ENCODE results near the gene LIMS1.
"Not testable (repeated sequence)": the region's sequence is repeated elsewhere in the genome, so short reads cannot be mapped to it uniquely, and the experiment has no call there.

LIMS1 gene

DNA sequence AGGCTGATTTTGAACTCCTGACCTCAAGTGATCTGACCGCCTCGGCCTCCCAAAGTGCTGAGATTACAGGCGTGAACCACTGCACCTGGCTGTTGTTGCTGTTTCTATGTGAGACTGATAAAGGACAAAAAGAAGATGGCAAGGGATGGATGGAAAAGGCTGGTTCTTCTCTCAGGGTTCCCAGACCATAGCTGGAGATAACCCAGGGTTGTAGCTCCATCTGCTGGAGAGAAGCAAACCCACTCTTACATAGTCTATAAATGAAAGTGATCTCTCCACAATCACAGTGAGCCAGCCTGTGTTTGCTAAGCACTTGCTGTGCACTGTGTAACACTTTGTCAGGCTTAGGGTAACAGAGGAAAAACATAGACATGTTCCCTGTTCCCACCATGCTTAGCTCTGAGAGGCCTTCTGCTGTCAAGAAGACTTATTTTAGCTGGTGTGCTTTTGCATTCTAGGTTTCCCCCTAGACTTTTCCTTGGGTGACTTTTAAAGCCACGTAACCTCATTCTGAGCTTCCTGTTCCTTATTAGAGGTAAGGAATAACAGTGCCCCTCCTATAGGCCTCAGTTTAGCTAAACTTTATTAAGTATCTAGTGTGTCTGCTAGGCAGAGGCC, 49.7 kb downstream of the LIMS1 start:
- FAIRE-seq (peak; percentile 83), DNase-seq (ENCODE audit: extremely low spot score, insufficient read length, low read depth) (no peak)

DNA sequence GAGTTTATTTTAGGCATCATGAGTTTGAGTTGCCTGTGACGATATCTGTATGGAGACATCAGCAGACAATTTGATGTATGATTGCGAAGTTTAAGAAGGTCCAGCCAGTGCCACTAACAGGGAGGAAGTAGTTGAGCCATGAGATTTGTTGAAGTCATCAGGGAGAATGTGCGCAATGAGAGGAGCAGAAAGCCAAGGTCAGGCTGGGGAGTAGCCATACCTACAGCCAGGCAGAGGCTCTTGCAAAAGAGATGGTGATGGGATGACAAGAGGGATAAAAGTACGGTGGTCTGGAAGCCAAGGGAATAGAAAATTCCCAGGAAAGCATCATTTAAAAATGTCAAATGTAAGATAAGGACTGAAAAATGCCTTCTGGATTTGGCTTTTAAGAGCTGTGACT, 51.2 kb downstream of the LIMS1 start:
- FAIRE-seq: no peak
- no peak for DNase-seq (ENCODE audit: extremely low spot score, insufficient read length, low read depth)

DNA sequence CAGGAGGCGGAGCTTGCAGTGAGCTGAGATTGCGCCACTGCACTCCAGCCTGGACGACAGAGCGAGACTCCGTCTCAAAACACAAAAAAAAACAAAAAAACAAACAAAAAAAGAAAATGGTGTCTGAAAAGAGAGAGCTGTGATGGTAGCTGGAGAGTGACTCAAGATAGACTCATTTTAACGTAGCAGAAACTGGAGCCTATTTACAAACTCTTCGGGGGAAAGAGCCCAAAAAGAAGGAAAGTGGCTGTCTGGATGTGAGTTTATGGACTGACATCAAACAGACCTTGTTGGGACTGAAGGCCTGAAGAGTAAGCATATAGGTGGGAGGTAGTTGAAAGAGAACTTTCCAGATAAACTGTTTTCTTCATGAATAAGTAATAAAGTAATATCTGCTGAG, 51.8 kb downstream of the LIMS1 start:
- DNase-seq (ENCODE audit: extremely low spot score, insufficient read length, low read depth): no peak
- FAIRE-seq: no peak

DNA sequence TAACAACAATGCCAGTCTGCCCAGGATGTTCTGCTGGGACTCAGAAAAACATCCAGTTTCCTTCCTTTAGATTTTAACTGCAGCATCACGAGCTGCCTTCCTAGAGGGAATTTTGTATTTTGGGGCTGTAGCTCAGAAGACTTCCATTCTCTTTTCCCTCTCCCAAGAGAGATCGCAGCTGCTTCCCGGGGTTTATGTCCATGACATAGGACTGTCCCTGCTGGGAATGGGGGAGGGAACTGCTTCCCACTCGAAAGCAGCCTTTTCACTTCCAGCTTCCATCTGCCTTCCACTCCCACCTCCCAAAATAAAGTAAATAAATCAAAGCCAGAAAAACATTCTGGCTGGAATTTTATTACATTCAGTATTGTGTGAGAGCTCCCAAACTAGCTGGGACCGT, 52.4 kb downstream of the LIMS1 start:
- FAIRE-seq: no peak

DNA sequence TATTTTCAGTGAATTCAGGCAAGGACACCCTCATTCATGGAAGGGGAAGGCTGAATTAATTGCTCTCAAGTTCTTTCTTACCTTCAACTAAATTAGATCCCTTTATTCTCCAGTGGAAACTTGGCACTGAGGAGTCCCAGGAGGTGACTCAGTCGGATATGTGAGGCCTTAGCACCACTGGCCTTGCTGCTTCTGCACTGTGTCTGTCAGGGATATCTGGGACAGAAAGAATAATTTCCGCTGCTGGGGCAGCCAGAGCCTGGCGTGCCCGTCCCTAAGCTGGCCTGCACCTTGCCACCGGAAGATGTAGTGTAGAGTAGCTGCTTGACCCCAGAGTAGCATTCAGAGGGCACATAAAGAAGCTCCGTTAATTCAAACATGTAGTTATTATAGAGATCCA, 53.4 kb downstream of the LIMS1 start:
- DNase-seq (ENCODE audit: extremely low spot score, insufficient read length, low read depth) (no peak), FAIRE-seq (no peak)

More for the DNA sequence above, 52.4 kb downstream of the LIMS1 start:
- DNase-seq (ENCODE audit: extremely low spot score, insufficient read length, low read depth): no peak

DNA sequence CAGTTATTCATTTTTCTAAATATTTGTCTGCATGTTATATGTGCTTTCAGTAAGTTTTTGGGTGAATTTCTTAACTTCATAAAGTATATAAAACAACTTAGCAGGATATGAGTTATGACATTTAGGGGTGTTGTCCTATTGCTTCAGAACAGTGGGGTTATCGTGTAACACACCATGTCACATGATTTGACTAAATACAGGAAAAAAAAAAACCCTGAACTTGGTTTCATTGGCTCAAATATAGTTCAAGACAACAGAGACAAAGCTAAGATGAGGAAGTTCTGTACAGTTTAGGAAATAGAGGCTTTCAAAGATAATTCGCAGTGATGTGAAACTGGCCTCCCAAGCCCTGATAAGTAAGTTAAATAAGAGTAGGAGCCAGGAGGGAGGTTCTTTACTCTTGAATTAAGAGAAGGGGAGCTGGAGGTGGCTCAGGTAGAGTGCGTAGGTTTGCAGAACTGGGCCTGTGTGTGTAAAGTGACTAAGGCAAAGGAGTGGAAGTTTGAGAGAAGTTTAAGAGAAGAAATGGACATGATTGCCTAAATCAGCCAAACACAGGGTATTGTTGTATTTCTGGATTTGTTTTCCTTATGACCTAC, 53.9 kb downstream of the LIMS1 start:
- DNase-seq (ENCODE audit: extremely low spot score, insufficient read length, low read depth) (no peak), FAIRE-seq (peak; percentile 73)

DNA sequence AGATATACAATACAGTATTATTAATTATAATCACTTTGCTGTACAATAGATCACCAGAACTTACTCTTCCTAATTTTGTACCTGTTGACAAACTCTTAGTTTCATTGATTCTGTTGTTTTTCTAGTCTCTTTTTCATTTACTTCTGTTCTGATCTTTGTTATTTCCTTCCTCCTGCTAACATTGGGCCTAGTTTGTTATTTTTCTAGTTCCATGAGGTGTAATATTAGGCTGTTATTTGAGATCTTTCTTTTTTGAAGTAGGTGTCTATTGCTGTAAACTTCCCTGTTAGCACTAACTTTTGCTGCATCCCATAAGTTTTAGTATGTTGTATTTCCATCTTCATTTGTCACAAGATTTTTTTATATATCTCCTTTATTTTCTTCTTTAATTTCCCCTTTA, 55.1 kb downstream of the LIMS1 start:
- no peak for DNase-seq (ENCODE audit: extremely low spot score, insufficient read length, low read depth)
- no peak for FAIRE-seq

DNA sequence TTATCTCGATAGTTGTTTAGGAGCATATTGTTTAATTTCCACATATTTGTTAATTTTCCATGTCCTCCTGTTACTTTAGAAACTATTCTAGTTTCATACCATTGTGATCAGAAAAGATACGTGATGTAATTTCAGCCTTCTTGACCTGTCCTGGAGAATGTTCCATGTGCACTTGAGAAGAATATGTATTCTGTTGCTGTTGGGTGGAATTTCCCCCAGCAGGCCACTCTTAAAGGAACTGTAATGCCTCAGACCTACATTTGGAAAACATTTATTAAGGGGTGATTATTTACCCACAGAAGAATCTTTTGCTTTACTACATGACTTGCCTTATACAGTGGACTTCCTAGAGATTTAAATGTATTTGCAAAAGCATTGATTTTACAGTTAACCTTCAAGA, 55.5 kb downstream of the LIMS1 start:
- FAIRE-seq: no peak

DNA sequence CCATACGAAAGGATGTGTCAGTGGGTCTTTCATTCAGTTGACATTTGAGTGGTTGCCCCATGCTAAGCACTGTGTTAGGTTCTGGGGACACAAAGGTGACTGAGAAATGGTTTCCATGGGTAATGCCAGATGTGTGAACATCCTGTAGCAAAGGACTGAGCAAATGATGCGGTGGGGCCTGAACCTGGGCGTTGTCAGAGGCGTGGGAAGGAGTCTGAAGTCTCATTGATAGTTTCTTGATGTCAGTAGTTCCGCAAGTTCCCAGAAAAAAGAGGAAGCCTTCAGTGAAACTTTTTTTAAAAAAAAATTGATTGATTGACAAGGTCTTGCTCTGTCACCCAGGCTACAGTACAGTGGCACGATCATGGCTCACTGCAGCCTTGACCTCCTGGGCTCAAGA, 56.9 kb downstream of the LIMS1 start:
- FAIRE-seq: peak; percentile 77
- DNase-seq (ENCODE audit: extremely low spot score, insufficient read length, low read depth): no peak

More for the DNA sequence above, 55.5 kb downstream of the LIMS1 start:
- DNase-seq (ENCODE audit: extremely low spot score, insufficient read length, low read depth): no peak

DNA sequence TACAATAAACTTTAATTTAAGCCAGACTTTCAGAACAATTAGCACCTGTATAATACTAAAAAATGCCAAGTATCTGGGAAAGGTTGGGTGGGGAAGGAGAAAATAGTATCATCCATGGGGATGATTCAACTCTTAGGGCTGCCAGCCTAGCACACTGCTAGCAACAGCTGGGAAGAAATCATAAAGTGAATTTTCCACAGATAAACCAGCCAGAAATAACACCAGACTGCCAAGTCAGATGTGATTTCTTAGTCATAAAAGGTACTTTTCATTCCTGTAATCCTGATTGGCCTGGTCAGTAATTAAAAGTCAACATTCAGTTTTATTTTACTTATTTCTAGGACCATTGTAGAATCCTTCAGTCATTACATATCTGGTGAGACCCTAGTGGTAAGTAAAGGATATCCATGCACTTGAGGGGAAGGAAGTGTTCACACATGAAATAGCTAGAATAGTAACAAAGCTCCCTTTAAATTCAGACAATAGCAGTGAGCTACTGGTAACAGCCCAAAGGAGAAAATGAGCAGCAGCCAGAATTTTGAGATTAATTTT, 59.4 kb downstream of the LIMS1 start:
- FAIRE-seq: no peak
- DNase-seq (ENCODE audit: extremely low spot score, insufficient read length, low read depth): no peak

DNA sequence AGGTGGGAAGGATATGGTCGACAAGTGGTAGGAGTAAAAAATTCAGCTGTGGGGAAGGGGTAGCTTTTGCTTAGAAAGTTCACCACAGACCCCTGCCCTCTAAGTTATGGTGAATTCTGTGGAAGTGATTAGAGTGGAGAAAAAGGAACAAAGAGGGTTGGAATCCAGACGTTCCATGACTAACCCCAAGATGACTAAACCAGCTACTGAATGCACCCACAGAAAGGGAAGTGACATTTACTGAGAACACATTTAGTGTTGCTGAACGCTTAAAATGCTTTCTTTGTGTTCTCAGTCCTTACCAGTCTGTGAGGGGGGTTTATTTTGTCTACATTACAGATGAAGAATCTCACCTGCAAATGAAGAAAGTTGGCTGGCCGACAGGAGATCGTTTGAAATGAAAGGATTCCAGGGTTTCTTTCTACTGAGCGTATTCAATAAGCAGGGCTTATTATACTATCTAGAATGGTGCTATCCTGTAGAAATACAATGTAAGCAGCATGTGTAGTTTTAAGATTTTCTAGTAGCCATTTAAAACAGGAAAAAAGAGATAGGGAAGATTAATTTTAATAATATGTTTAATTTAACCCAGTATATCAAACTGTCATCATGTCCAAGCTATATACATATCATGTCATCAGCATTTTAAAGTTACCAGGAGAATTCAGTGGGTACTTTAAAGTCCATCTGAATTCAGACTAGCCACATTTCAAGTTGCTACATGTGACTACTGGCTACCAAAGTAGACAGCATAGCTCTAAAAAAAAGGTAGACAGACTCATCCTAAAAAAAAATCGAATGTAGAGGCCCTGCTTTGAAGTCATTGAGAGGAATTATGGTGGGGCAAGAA, 60.1 kb downstream of the LIMS1 start:
- FAIRE-seq: peak; percentile 74

DNA sequence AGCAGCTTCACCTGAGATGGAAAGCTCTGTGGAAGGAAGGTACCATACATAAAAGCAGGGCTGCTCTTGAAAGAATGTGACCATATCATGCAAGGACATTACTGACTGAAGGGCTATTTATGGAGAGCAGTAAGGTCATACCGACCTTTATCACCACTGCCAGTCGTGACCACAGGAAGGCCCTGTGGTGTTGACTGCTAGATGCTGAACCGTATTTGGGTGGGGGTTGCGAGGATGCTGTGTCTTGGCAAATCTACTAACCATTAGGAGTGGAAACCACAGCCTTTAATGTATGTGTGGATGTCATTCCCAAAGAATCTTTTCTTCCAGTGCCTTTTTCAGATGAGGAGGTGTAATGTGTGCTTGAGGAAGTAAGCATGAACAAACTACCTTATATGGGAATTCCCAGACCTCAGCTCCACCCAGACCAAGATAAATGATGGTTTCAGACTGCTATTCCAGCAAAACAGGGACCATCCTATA, 60.8 kb downstream of the LIMS1 start:
- no peak for DNase-seq (ENCODE audit: extremely low spot score, insufficient read length, low read depth)
- FAIRE-seq: peak; percentile 54

More for the DNA sequence above, 60.1 kb downstream of the LIMS1 start:
- no peak for DNase-seq (ENCODE audit: extremely low spot score, insufficient read length, low read depth)

DNA sequence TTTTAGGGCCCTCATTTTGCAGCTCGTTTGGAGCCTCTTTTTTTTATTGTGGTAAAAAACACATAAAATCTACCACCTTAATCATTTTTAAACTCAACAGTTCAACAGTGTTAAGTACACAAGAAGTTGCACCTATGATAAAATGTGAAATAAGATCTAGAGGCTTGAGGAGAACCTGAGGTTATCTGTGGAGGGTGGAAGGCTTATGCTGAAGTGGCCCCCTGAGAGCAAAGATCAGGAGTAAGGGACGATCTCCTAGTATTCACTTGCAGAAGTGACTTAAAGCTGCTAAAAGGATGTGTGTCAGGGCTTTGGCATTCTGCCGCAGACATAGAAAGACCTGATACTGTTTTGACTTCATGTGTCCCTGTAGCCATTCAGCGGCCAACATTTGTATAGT, 61.5 kb downstream of the LIMS1 start:
- not testable (repeated sequence) for DNase-seq (ENCODE audit: extremely low spot score, insufficient read length, low read depth); FAIRE-seq

DNA sequence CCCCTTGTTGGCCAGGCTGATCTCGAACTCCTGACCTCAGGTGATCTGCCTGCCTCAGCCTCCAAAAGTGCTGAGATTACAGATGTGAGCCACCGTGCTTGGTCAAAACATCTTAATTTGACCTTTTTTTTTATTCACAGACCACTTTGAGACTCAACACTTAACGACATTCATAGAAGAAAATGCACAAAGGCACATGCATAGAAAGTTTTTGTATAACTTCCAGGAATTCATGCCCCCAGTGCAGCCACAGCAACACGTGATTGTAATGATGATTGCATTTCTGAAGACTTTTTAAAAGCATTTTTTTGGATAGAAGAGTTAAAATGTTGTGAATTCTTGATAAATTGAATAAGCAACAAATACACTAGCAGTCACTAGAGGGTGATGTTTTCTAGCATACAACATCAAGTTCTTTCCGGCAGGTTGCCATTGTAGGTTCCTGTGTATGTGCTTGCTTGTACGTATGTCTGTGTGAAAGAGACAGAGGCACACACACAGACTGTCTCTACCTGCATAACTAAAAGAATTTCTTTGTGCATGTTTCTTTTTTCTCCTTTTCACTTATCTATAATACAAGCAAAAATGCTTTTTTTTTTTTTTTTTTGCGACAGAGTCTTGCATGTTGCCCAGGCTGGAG, 63.0 kb downstream of the LIMS1 start:
- FAIRE-seq; DNase-seq (ENCODE audit: extremely low spot score, insufficient read length, low read depth): not testable (repeated sequence)

DNA sequence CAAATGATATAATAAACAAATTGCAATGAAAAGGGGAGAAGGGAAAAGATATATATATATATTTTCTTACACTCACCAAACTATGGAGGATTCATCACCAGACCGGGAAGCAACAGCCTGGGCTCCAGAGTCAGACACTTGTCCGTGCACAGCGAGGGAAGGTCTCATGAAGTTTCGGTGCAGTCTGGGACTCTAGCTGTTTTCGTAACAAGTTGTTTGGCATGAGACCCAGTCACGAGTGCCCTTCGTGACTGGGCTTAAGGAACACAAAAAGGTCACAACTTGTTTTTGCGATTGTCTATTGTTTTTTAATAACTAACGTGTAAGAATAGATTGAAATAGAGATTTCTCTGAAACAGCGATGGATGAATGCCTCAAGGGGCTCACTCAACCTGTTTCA, 66.9 kb downstream of the LIMS1 start:
- DNase-seq (ENCODE audit: extremely low spot score, insufficient read length, low read depth); FAIRE-seq: not testable (repeated sequence)

DNA sequence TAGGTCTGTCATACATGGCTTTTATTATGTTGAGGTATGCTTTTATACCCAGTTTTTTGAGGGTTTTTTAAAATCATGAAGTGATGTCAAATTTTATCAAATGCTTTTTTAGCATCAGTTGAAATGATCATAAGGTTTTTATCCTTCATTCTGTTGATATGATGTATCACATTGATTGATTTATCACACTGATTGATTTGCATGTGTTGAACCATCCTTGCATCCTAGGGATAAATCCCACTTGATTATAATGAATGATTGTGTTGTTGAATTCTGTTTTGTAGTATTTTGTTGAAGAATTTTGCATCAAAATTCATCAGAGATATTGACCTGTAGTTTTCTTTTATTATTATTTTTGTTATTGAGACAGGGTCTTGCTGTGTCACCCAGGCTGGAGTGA, 68.2 kb downstream of the LIMS1 start:
- no peak for DNase-seq (ENCODE audit: extremely low spot score, insufficient read length, low read depth)
- no peak for FAIRE-seq

DNA sequence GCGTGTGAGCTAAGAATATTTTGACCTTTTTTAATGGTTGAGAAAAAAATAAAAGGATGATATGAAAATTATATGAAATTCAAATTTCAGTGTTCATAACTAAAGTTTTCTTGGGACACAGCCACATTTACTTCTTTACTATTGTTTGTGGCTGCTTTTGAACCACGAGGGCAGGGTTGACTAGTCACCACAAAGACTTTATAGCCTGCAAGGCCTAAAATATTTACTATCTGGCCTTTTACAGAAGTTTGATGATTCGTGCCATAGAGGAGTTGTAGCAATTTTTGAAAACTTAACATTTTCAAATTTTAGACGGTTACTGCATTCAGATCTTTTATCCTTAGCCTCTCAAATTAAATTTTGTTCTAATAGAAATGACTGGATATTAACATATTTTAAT, 69.9 kb downstream of the LIMS1 start:
- DNase-seq (ENCODE audit: extremely low spot score, insufficient read length, low read depth): no peak
- no peak for FAIRE-seq

DNA sequence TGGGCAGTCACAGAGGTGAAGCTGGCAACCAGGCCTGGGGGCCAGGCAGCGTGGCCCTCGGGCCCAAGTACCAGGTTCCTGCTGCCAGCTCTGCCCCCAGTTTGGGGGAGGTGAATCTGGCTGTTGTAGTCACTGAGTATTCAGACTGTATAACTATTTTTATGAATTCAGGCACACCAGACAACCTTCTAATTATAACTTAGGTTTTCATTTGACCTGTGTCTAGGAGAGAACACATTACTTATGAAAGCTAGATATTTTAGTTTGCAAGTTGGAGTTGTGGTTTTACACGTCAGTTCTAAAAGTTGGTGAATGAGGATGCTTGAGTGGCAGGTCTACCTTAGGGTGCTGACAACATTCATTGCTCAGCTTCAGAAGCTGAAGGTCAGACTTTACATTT, 71.7 kb downstream of the LIMS1 start:
- DNase-seq (ENCODE audit: extremely low spot score, insufficient read length, low read depth) (no peak), FAIRE-seq (peak; percentile 72)

DNA sequence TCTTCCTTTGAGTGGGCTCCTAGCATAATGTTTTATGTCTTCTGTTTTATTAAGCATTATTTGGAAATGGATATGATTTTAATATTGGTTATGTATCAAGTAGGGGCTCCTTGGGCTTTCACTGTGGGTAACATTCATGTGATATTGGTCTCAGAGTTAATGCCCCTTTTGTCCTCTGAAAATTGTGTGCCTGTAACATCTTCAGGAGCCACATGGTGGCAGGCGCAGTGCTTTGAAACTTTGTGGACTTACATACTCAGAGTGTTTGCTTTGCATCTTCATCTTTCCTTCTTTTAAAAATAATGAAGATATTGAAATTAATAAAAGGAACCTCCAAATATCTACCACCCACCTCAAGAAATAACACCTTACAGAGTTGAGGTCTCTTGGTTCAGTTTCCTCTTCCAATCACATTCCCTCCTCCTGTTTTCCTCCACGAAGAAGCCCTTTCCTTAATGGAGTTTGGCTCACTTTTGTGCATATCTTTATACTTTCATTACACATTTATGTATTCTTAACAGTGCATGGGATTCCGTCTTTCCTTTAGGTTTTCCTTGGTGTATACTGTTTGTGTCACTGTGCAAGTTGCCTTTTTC, 73.5 kb downstream of the LIMS1 start:
- FAIRE-seq (peak; percentile 70), DNase-seq (ENCODE audit: extremely low spot score, insufficient read length, low read depth) (no peak)

DNA sequence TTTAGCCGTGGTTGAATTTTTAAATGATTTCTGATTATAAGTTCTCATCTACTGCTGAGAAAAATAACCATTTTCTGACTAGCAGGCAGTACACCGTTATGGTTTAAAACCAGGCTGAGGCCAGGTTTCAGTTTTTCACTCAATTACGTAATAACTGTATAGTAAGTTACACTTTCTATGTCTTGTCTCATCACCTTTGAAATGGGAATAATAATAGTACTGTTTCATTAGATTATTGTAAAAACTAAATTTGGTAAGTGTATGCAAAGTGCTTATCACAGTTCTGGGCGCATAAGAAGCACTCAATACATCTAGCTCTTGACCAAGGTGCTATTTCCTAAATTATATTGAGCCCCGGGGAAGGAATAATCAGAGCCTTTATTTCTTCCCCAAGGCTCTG, 76.8 kb downstream of the LIMS1 start:
- DNase-seq (ENCODE audit: extremely low spot score, insufficient read length, low read depth) (no peak), FAIRE-seq (peak; percentile 76)

Measured in GM18507 (cell line).